NCI-H2171 treated with DMSO at 0.1 percent for 48 hours (cell line): Measurements from ENCODE around the gene PROK1.

ENCODE experiments used
- DNase-seq: peaks from one replicate; lab custom pipeline; 2025; lab: John Stamatoyannopoulos, UW

The PROK1 gene

DNA sequence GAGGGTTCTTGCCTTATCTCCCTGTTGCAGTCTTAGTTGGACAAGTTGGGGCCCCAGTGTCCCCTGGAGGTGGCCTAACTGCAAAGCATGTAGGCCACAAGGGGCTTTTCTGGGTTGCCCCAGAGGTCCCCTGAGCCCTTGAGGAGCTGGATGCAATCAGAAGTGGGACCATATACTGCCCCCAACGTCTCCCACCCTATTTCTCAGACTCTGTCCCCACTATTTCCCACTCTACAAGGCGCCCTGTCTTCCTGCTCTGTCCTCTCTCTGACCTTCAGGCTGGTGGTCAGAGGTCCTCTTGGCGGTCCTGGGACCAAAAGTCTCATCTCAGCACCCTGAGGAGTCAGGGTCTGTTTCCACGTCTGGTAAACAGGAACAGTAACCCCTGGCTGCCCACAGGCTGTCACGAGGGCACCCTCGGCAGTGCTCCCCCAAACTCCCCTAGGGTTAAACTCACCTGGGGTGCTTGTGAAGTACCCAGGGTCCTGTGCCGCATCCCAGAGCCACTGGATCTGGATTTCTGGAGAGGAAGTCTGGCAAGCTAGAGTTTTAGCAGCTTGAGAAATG, 14.9 kb downstream of the PROK1 start:
- DNase-seq = no peak

DNA sequence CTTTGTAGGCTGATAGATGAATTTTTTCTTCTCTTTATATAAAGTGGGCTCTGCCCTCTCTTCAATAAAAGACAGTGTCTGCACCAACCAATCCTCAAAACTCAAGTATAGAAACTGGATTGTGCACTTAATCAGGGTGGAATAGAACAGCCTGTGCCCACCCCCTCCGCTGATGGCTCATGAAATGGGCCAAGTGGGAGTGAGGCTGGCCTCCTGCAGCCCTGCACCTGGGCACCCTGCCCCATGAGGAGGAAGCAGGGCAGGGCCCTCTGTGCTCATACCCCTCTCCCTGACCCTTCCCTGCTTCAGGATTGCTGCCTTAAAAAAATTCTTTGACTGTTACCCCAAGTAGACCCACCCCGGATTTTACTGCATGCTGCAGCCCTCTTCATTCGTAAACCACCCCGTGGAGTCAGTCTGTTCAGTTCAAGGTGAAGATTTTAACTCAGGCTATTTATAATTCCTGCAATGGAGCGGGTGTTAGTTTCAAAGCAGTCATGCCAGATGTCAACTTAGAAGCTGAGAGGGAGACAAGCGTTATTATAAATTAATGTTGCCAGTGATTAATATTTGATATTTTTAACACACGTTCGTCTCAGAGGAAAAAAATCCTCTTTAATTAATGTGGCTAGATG, 15.8 kb downstream of the PROK1 start:
- DNase-seq = peak; percentile 75

DNA sequence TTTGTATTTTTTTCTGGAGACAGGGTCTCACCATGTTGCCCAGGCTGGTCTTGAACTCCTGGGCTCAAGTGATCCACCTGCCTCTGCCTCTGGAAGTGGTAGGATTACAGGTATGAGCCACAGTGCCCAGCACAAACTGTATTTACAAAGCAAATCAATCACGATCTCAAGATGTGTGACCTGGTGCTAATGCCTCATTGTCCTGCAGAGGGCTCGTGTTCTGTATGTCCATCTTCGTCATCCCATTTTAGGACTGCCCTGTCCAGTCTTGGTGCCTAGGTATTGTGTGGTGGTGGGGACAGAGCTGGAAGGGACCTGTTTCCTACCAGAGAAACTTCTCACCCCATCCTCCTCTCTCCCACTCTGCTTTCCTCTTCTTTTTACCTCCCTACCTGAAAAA, 20.2 kb downstream of the PROK1 start:
- DNase-seq = no peak

DNA sequence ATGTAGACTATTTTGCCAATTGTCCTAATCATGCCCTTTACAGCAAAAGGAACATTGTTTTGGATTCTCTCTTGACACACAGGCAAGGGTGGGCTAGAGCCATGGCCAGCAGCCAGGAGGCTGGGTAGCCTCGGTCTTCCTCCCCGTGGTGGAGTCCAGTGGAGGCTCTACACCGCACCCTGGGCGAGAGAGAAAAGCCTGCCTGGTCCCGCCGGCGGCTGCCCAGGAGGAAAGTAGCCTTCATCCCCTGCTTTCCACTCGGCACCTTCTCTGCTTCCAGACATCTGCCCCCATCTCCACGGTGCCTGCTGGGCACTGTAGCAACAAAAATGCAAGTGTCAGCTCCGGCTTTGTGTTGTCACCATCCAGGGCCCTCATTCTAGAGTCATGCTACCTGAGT, 21.6 kb downstream of the PROK1 start:
- no peak for DNase-seq

DNA sequence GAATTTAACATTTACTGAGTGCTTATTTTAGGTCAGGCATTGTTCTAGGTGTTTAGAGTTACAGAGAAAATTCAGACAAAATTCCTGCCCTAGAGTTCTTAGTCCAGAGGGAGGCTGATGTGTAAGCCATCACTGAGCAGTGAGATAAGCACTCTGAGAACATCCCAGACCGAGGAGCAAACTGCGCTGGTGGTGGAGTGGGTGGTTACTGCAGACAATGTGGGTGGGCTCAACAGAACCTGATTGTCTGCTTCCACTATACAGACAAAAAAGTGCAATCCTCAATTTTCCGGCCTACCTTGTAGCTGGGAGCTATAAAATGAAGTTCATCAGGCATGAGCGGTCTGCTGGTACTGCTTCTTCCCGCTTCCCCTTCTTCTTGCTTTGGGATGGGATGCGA, 23.5 kb downstream of the PROK1 start:
- no peak for DNase-seq

DNA sequence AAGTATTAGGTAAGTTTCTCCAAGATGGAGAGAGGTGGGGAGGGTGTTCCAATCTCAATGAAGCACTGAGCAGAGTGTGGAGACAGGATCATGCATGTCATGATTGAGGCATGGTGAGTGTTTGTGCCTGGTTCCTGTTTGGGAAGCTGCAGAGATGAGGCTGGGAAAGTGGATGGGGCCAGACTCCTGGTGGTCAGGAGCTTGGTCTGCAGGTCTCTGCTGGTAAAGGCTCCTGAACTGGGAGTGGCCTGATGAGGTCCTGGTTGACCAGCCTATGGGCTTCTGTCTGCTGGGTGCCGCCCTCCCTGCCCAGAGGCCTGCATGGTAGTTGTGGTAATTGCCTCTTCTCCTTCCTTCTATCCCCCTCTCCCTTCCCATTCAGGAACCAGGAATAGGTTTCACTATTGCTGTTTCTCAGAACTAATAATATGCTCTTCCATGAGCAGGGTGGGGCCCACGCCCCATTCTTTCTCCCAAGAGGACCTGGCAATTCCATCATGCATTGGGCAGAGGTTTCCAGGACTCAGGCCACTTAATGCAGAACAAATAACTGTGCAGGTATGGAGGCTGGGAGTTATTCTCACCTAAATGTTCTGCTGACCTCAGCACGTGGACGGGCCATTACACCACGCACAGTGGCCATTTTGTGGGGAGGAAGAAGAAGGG, 24.5 kb downstream of the PROK1 start:
- no peak for DNase-seq

DNA sequence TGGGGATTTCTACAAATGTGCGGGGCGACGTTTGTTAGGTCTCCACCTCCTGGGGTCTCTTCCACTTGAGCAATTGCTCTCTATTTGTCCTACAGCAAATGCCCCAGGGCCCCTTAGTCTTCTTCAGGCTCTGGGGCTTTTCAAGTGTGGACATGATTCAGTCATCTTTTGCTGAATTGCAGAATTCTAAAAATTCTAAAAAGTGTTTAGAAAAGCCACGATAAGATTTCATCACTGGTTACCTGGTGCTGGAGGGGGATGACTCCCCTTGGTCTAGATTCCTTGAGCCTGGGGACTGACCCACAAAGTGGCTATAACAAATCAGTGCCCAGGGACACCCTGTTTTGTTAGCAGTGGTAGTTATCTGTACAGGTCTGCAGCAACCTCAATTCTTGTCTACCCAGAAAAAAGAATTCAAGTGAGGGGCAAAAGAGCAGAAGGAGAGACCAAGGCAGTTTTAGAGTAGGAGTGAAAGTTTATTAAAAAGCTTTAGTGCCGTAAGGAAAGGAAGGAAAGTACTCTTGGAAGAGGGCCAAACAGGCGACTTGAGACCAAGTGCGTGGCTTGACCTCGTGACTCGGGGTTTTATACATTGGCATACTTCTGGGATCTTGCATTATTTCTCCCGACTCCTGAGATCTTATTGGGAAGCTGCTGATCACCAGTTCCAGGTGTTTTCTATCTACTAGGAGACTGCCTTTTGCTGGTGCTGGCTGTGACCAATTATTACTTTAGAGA, 25.2 kb downstream of the PROK1 start:
- DNase-seq = no peak

DNA sequence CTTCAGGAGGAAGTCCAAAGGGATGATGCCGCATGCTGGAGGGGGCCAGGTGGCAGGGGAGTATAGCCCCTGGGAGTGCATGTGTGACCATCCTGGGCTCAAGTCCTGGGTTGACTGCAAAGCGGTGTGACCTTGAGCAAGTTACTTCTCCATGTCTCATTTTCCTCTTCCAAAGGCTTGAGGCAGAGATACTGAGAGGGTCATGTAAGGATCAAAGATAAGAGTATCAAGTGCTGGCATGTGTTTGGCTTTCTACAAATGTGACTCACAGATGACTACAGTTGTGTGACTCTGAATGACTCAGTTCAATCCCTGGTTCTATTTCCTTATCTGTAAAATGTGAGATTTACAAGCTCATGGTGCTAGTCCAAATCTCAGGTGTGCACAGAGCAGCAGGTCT, 26.1 kb downstream of the PROK1 start:
- DNase-seq = no peak

DNA sequence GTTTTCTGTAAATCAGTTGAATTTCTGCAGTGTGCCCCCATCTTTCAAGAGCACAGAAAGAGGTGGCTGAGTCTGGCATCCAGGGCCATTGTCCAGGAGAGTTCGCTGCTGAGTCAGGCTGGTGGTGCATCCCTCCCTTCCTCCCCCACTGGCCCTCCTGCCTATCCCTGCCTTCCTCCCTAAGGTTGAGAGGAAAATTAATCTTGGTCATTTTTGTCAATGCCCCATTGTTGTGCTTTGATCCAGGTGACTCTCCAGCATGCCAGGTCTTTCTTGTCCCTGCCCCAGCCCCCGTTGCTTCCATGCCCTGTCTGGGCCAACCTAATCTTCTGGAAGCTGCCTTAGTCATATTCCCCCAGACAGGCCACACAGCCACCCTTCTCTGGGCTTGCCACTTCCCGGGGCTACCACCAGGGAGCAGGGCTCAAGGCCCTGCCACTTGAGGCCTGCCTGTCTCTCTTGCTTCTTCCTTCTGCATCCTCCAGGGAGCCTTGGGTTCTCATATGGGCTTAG, 26.6 kb downstream of the PROK1 start:
- DNase-seq = no peak

DNA sequence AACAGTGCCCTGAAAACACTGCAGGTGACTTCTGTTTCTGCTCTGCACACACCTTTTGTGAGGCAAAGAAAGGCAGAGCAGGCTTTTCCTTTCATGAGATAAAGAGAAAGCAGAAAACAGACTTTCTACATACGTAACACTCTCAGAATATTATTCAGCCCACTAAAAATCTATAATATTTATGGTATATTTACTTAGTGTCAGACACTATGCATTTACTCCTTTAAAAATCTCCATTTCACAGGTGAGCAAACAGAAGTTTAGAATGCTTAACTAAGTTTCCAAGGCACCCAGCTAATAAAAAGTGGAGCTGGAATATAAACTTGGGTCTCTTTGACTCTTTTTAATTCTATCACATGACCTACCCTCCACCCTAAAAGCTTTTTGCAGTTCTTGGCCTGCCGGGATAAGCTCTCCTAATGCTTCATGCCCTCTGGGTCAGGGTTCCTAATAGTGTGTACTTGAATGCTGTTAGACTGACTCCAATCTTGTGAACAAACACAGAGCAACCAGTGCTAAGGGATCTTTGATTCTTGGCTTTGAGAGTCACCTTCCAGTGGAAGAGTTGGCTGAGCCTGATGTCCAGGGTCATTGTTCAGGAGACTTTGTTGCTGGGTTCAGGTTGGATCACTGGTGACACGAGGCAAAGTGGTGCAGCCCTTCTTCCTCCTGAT, 27.2 kb downstream of the PROK1 start:
- DNase-seq = no peak

DNA sequence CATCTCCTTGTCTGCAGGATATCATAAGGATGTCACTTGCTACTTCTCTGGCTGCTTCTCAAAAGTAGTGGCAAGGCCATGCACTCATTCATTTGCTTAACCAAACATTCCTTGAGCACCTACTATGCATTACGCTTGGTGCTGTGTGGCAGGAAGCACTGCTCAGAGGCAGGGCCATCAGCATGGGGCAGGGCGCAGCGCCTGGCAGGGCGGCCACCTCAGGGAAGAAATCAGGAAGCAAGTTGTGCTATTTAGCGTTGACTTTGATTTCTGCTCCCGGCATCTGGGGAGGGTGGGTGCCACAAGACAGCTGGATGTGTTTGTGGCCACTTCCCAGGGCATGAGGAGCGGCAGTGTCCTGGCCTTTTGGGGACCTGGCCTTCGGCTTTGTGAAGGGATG, 27.9 kb downstream of the PROK1 start:
- no peak for DNase-seq

DNA sequence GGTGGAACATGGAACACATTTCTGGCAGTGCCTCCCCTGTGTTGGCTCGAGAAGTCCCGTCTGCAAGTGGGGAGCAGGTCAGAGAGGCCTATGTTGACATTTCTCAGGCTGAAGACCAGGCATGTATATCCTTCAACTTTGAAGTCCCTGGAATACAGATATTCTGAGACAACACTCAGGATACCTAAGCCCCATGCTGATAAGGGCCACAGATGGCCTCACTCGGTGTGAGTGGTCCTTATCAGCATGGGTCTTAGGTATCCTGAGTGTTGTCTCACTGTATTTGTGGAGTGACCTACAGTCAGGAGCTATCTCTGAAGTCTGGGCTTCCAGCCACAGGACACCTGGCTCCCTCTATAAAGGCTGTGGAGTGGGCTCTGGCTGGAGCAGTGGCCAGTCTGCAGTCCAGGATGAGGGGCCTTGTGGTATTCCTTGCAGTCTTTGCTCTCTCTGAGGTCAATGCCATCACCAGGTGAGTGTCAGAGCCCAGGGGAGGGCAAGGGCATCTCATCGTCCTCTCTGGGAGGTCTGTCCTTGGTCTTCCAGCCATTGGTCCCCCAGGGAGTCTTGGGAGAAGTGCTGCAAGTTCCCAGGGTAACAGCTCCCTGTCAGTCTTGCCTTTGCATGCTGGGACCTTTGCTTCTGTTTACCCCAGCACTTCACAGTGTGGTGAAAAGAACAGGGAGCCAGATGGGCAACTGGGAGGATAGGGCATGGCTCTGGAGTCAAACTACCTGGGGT, 29.6 kb downstream of the PROK1 start:
- no peak for DNase-seq

DNA sequence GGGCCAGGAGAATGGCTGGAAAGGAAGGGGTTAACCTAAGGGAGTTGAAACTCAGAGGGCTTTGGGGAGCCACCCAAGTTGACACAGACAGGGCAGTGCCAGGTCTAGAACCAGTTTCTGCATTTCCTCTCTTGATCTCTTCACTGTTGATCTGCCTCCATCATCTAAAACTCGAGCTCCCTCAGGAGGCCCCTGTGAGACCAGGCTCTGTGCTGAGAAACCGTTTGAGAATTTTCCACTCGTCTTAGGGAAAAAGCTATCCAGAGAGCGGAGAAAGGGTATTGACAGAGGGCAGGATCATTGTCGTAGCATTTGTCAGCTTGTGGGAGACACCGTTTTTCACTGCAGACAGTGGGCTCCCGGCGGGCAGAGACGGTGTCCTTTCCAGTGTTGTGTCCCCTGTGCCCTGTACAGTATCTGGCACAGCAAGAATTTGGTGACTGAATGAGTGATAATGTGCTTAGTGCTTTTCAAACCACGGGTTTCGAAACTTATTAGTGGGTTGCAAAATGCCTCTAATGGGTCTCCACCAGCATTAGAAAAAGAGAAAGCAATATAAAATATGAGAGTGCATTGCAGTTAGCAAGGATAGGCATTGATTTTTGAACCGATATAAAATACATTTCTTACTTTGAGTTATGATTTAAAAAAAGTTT, 31.1 kb downstream of the PROK1 start:
- no peak for DNase-seq

DNA sequence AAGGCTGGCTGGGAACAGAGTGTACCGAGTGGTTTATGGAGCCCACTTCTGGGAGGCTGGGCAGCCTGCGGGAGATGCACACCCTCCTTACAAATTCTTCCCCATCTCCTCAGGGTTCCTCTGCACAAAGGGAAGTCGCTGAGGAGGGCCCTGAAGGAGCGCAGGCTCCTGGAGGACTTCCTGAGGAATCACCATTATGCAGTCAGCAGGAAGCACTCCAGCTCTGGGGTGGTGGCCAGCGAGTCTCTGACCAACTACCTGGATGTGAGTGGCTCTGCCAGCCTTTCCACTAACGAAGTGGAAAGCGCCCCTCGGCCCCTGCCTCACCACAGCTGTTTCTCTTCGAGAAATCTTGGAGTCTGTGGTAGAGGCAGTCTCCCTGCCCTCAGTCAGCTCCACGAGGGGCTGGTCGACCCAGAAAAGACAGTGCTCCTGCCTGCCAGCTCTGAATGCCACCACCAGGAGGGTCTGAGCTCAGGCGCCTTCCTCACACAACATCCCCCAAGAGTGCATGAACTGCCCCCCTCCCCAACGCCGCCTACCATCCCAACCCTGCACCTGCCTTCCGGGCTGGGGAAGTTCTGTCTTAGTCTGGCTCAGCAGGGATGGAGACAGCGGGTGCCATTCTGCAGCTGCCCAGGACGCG, 31.8 kb downstream of the PROK1 start:
- DNase-seq = no peak

DNA sequence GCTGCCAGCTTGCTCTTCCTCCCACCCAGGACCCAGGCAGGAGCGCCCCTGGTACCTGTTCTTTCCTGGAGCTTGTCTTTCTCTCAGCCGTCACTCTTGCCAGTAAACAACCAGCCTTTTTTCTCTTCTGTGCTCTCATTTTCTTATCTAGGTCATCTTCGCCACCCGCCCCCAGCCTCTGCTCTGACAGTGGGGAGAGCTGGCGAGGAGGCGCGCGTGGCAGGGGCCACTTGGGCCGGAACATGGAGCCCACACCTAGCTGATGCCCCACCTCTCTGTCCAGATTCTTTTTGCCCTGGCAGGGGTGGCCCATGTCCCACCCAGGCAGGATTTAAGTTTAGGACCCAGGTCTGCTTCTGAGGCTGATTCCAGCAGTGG, 32.3 kb downstream of the PROK1 start:
- no peak for DNase-seq

DNA sequence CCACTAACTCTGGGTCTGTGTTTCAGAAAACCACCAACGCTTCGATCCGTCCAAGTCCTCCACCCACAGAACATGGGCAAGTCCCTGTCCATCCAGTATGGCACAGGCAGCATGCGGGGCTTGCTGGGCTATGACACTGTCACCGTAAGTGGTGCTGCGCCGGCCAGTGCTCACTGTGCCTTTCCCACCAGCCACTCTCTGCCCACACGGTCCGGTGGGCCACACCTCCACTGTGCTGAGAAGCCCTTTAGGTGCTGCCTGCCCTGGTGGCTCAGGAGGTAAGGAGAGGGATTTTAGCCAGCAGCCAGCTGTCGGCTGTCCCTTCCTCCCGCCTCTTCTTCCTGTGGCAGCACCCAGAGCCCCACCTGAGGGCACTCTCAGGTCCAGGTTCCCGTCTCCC, 33.9 kb downstream of the PROK1 start:
- DNase-seq = no peak

DNA sequence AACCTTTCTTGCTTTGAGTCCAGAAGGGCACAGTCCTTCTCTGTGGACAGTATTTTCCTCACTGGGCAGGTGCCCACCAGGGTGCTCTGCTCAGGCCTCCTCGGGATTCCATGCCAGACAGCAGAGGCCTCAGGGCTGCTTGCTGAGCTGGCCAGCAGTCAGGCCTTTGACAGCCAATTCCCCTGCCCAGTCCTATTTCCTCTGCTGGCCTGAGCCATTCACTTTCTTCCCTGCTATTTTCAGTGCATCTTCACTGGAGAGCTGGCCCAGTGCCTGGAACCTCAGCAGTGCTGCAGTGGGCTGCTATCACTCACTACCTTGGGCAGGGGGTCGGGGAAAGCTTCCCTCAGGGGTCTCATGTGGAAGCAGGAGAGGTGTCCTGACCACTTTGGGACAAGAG, 34.8 kb downstream of the PROK1 start:
- DNase-seq = no peak

DNA sequence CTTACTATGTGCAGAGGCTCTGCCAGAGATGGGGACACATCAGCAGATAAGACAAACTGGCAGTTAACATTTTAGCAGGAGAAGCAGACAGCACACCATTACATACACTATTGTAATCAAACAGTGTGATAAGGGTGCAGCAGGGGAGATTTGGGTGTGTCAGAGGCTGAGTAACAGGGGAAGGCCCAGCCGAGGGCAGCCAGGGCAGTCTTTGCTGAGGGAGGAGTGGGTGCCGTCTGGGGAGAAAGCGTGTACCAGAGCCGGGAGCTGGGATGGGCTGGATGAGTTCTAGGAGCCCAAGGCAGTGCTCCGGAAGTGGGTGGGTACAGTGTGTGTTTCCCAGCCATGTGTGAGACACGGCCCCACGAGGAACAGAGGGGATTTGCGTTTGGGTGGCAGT, 36.8 kb downstream of the PROK1 start:
- DNase-seq = no peak

DNA sequence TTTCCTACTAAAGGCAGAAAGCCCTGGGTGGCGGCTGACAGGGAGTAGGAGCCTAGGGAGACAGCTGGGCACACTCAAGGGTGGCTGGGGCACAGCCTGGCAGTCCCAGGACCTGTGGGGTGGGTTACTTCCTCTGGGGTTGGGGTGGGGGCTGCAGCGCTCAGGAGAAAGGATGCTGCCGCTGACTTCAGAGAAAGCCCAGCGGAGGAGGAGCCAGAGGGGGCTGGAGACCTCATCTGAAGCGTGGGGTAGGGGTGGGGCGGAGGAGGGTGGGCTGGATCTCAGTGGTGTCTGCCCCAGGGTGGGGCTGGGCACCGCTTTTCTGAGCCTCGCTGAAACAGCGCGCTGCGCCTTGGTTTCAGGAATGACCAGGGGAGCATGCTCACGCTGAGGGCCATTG, 37.2 kb downstream of the PROK1 start:
- no peak for DNase-seq

DNA sequence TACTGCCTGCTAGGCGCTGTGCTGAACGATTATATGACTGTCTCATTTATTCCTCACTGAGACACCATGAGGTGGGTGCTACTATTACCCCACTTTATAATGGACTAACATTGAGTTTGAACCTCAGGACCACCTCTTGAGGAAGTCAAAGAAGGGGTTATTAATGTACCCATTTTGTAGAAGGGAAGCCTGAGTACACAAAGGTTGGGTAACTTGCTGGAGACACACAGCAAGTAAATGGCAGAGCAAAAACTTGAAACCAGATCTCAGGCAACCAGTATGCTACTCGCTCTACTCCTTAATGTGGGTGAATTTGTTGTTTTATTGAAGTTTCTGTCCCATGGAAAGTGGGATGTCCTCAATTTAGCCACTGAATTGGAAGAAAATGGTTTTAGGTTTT, 37.9 kb downstream of the PROK1 start:
- no peak for DNase-seq

DNA sequence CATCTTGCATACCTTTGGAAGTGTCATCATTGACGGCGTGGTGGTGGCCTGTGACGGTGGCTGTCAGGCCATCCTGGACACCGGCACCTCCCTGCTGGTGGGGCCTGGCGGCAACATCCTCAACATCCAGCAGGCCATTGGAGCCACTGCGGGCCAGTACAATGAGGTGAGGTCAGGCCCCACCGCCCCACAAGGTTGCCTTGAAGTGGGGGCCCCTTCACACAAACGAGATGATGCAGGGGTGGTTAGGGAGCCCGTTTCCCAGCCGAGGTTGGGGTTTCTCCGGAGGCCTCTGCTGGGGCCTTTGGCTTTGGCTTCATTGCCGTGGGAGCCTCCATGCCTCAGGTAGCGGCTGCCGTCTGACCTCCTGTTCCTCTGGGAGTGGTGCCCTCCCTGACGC, 38.5 kb downstream of the PROK1 start:
- no peak for DNase-seq
